HUES64 (cell line): ENCODE results near the gene FAM227A. TPM values are rescaled to one million over a fixed set of nuclear protein-coding genes. Genes with fewer than 3 reads are reported as not detected.

Source experiments
- H3K27ac ChIP-seq: 2 replicates; pipeline ENCODE4 v1.7.0; 2013; ENCODE audit warnings: low read depth, low read length, inconsistent platforms
- H3K27me3 ChIP-seq: 2 replicates; pipeline ENCODE4 v1.6.1; 2013; ENCODE audit warnings: mild to moderate bottlenecking, low read length; ENCODE audit not compliant: insufficient read depth
- H3K36me3 ChIP-seq: 2 replicates; pipeline ENCODE4 v1.6.1; 2013; ENCODE audit warnings: mild to moderate bottlenecking, low read length; ENCODE audit not compliant: insufficient read depth
- H3K4me1 ChIP-seq: 2 replicates; pipeline ENCODE4 v1.6.1; 2013; ENCODE audit warnings: mild to moderate bottlenecking, low read length, moderate library complexity; ENCODE audit not compliant: insufficient read depth
- H3K4me3 ChIP-seq: 2 replicates; pipeline ENCODE4 v1.5.1; 2013; ENCODE audit warnings: mild to moderate bottlenecking, low read length, moderate library complexity
- H3K9ac ChIP-seq: 2 replicates; pipeline ENCODE4 v1.6.1; 2013; ENCODE audit warnings: mild to moderate bottlenecking, low read depth, low read length
- H3K9me3 ChIP-seq: 2 replicates; pipeline ENCODE4 v1.6.1; 2013; ENCODE audit warnings: low read depth, low read length; ENCODE audit not compliant: insufficient read depth
- WGBS: fragments of 150-250, 120-280 bp; methylation state at CpG from one replicate; pipeline ENCODE4 v1.1.7; 2013; ENCODE audit warnings: missing lambda C conversion rate; 5-methylcytosine and 5-hydroxymethylcytosine counted together
- polyA plus RNA-seq, 2 experiments: library from polyadenylated mRNA; stranded (reverse); fragments of 50-300 nt; gene quantifications; one replicate each; pipeline ENCODE4 v1.2.3, GENCODE V29; 2013

Gene FAM227A
- polyA plus RNA-seq (2013, experiment 1 of 2) = 1.9 TPM
- 2.2 TPM for polyA plus RNA-seq (2013, experiment 2 of 2)

DNA sequence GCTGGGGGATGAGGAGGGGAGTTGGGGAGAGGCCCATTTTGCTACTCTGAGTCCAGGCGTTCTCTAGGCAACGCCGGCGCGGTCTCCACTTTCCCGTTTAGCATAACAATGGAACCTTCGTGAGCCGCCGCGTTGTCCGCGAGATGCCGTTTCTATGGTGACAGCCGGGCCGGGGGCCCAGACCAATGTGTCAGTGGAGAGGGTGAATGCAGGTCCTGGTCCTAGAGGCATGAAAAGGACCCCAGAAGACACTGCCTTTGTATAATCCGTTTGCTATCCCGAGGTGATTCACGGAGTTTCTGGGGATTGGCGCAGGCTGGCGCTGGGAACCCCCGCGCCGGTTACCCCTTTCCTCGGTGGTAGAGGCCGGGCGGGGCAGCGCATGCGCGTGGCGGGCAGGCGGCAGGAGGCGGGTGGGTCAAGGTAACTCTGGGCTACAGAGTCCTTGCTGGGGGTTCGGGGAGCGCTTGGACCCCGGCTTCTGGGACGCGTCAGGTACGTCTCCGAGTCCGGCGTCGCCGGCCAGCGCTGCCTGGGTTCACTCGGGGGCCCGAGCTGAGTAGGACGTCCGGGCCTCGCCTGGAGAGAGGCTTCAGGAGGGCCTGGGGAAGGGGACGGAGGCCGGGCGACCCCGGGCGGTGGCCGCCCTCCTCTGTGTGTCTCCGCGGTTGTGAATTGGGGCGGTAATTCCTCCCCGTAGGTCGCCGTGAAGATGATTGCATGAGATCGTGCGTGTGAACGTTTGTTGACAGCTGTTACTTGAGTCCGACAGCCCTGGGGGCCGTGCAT, at the start of gene FAM227A, which contains the start of gene CBY1:
Gene FAM227A (minus strand): TSS at position 137 of the 789 bp plus-strand sequence. CDS start 6,224 bp downstream, outside the sequence.
Gene CBY1 (plus strand): TSS at position 383 of the 789 bp plus-strand sequence. CDS start 11,417 bp downstream, outside the sequence.
- H3K4me1 ChIP-seq = peaks cover 8% of the 10 kb centered on the region
- H3K4me3 ChIP-seq = peak within 1 kb of the TSS; percentile 91
- H3K27ac ChIP-seq = peak within 1 kb of the TSS; percentile 100
- no peaks in the 10 kb centered on the region for H3K27me3 ChIP-seq
- under 1% methylated on average over 66 of the region's 66 CpGs for WGBS
- H3K9me3 ChIP-seq = no peaks in the 10 kb centered on the region
- H3K9ac ChIP-seq = peak within 1 kb of the TSS; percentile 99
- no peaks in the 10 kb centered on the region for H3K36me3 ChIP-seq

DNA sequence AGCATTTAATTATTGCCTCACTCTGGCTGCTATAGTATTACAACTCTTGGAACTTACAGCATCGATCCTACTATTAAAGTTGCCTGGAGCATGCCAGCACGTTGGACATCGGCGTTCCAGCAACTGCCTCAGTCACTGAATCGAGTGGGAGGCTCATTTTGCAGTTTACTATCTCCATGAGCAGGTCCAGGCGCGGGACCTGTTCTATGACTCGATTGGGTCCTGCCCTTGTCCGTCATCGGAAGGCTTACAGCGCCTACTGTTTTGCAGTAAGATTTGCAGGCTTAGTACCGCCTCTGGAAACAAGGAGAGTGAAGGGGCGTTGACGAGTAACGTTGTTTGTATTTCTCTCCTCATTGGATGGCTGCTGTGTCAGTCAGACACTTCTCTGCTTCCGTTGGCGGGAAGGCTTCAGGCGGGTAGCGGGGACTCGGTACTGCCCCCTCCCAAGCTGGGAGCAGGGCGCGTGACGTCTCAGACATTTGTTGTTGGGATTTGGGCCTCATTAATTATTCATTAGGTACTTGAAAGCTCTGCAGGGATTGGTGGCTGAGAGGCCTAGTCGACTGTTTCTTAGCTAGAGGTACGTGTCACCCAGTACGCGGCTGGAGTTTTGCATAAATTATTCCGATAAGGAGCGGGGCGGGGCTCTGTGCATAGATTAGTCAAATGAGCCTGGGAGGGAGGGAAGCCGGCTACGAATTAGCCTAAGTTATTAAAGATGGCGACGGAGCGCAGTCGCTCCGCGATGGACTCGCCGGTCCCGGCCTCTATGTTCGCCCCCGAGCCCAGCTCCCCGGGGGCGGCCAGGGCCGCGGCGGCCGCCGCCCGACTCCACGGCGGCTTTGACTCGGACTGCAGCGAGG, 49.3 kb upstream of the FAM227A start, which contains the start of gene GTPBP1:
Gene GTPBP1 (plus strand): TSS at position 710 of the 866 bp plus-strand sequence. CDS start 12 bp downstream, at position 722.
- Histone ChIP-seq H3K36me3 (peaks cover 14% of the 10 kb centered on the region), H3K4me1 (peaks cover 26% of the 10 kb centered on the region), H3K9ac (peak within 1 kb of the TSS; percentile 86), H3K9me3 (no peaks in the 10 kb centered on the region), H3K4me3 (peak within 1 kb of the TSS; percentile 89), H3K27ac (peak within 1 kb of the TSS; percentile 87), H3K27me3 (no peaks in the 10 kb centered on the region)
- under 1% methylated on average over 55 of the region's 55 CpGs for WGBS

DNA sequence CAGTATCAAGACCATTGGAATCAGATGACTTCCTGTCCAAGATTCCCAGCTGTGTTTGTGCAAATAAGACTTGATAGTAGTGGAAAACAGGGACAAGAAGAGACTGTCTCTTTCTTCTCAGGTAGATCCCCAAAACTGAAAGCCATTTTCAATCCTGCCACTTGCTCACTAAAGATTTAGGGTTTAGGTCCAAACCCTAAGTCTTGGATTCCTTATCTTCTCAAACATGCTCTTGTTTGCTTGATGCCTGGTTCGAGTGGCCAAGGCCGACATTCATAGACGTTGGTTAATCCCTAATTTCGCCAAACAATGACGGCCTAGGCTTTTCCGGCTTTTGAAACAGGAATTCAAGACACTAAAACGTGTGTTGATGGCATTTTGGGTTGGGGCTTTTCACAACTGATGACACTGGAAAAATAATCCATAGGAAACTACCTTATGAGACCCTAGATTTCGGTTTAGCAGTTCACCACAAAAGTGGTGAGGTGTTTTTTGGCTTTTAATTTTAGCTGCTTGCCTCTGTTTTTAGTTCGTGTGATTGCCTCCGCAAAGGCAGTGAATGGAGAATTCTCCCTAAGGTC, 48.6 kb upstream of the FAM227A start:
- peak overlapping the region; percentile 63 for H3K9ac ChIP-seq
- peak overlapping the region; percentile 76 for H3K27ac ChIP-seq
- no peaks in the 10 kb centered on the region for H3K9me3 ChIP-seq
- peaks cover 27% of the 10 kb centered on the region for H3K4me1 ChIP-seq
- WGBS = 32% methylated on average over 10 of the region's 10 CpGs
- H3K27me3 ChIP-seq = no peaks in the 10 kb centered on the region
- H3K36me3 ChIP-seq = peaks cover 6% of the 10 kb centered on the region
- H3K4me3 ChIP-seq = peak overlapping the region; percentile 52

DNA sequence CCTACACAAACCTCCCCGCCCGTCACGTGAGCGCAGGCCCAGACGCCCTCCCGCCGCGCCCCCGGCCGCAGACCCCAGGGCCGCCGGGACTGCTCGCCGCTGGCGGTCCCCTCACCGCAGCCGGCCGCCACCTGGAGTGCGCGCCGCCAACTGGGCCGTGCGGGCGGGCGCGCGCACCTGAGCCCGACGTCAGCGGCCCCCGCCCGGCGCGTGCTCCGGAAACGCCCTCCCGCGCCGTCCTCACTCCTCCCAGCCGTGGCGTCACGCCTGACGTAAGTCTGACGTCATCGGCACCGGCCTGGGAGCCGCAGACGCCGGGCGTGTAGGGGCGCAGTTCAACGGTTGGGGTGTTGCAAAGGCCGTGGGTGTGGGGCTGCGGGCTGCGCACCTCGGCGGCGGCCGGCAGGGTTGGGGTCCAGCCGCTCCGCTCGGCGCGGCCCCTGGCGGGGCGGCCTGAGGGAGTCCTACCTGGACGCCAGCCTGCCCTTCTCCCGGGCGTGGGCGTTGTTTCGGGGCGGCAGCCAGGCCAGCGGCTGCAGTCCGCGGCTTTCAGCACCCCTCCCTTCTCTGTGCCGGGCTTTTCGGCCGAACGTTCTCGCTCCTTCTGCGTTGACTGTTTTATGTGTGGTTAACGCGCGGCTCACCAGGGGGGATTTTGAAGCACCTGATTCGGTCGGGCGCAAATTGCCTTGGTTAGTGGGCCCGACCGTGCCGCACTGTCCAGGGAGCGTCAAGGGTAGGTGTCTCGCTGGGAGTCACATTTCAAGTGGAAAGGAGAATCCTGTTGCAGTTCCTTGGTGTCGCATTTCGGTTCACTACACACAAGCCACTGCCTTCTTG, 44.8 kb upstream of the FAM227A start, which contains the start of gene JOSD1:
Gene JOSD1 (minus strand): TSS at position 155 of the 840 bp plus-strand sequence. CDS start 956 bp downstream, outside the sequence.
- Histone ChIP-seq H3K9me3 (no peaks in the 10 kb centered on the region), H3K4me3 (peak within 1 kb of the TSS; percentile 92), H3K9ac (peak within 1 kb of the TSS; percentile 87), H3K27me3 (no peaks in the 10 kb centered on the region), H3K27ac (peak within 1 kb of the TSS; percentile 93), H3K4me1 (peaks cover 32% of the 10 kb centered on the region), H3K36me3 (peaks cover 14% of the 10 kb centered on the region)
- under 1% methylated on average over 94 of the region's 94 CpGs for WGBS

DNA sequence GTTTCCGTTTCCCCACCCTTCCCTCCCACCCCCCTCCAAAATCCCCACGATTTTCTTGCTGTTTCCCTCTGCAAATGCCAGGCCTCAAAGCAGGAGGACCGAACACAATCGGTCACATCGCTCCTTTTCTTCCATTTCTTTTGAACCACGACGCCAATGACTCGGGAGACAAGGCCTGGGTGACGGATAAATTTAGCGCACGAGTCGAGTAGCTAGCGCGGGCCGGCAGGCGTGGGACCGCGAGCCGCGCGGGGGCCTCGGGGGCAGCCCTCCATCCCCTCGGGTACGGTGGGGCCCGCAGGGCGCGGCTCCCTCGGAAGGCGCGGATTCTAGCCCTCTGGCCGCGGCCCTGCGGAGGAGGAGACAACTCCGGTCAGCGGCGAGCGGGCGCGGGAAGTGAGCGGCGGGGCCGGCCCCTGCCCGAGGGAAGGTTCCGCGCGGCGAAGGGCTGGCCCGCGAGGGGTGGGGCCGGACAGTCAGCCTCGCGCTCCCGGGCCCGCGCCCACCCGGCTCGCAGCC, 44.1 kb upstream of the FAM227A start:
- H3K9ac ChIP-seq = peak overlapping the region; percentile 87
- H3K4me3 ChIP-seq = peak overlapping the region; percentile 92
- H3K27me3 ChIP-seq = no peaks in the 10 kb centered on the region
- H3K27ac ChIP-seq = peak overlapping the region; percentile 93; the same call in 1 of the 2 replicates
- H3K9me3 ChIP-seq = no peaks in the 10 kb centered on the region
- H3K36me3 ChIP-seq = peaks cover 14% of the 10 kb centered on the region
- H3K4me1 ChIP-seq = peaks cover 32% of the 10 kb centered on the region
- WGBS = under 1% methylated on average over 57 of the region's 57 CpGs

DNA sequence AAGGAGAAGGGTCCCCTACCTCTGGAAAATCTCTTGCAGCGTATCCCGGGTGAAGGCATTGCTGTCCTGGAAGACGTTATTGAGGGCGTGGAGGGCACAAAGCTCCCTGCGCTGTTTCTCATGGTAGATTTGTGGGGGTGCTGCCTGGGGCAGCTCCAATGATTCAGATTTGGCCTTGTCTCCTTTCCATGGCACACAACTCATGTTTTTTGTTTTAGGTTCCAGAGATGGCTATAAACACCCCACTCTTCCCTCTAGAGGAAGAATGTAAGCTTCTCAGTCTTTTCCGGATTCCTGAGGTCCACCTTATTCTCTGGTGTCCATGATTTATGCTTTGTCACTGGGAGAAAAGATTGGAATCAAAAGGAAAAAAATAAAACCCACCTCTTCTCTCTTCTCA, 43.6 kb upstream of the FAM227A start:
- no peak overlapping the region for H3K27ac ChIP-seq
- no peaks in the 10 kb centered on the region for H3K9me3 ChIP-seq
- 46% methylated on average over 5 of the region's 6 CpGs for WGBS
- H3K9ac ChIP-seq = peak overlapping the region; percentile 87; the same call in 1 of the 2 replicates
- H3K4me1 ChIP-seq = peaks cover 30% of the 10 kb centered on the region
- H3K4me3 ChIP-seq = peak overlapping the region; percentile 92
- H3K27me3 ChIP-seq = no peaks in the 10 kb centered on the region
- H3K36me3 ChIP-seq = peaks cover 18% of the 10 kb centered on the region

DNA sequence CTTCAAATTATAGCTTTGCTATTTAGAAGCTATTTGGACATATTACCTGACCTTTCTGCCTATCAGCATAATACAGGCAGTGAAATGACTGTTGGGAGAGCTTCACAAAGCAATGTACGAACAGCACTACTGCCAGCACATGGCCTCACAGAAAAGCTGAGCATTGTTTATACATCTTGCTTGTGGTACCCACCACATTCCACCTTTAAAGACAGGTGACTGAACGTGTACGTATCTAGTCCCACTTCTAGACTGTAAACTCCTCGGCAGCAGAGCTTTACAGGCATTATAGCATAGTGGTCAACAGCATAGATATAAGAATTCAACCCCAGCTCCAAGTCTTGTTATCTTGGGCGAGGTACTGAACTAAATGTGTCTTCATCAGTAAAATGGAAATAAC, 43.0 kb upstream of the FAM227A start:
- Histone ChIP-seq H3K36me3 (peaks cover 19% of the 10 kb centered on the region), H3K9me3 (no peaks in the 10 kb centered on the region), H3K9ac (peak overlapping the region; percentile 87; the same call in 1 of the 2 replicates), H3K4me3 (peak overlapping the region; percentile 92), H3K27me3 (no peaks in the 10 kb centered on the region), H3K4me1 (peaks cover 26% of the 10 kb centered on the region; the same call in 1 of the 2 replicates), H3K27ac (no peak overlapping the region)
- 95% methylated on average over 5 of the region's 5 CpGs for WGBS

DNA sequence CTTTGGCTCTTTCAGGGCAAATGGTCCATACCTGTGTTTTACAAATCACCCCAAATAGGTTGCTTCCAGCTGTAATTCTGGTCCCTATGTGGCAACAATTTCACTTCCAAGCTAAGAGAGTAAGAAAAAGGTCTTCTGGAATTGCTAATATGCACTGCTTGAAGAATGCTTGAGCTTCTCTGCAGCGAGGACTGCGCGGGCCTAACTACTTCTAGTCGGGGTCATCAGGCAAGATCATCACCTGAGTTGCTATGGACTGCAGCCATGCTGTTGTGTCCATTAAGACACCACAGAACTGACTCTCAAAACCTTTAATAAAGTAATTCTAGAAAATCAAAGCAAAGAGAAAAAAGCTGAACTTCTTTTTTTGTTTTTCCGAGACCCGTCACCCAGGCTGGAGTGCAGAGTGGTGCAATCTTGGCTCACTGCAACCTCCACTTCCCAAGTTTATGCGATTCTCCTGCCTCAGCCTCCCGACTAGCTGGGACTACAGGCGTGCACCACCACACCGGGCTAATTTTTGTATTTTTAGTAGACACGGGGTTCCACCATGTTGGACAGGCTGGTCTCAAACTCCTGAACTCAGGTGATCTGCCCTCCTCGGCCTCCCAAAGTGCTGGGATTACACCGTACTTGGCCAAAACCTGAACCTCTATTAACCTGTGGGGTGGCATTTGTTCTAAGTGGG, 42.4 kb upstream of the FAM227A start:
- Histone ChIP-seq H3K4me3 (peak overlapping the region; percentile 92), H3K9me3 (no peaks in the 10 kb centered on the region), H3K9ac (0 out of 2 replicates have a peak overlapping the region, but pooled peaks have one; percentile 87), H3K27me3 (no peaks in the 10 kb centered on the region), H3K36me3 (peaks cover 19% of the 10 kb centered on the region), H3K4me1 (peaks cover 26% of the 10 kb centered on the region; the same call in 1 of the 2 replicates), H3K27ac (no peak overlapping the region)
- WGBS = 94% methylated on average over 13 of the region's 13 CpGs

DNA sequence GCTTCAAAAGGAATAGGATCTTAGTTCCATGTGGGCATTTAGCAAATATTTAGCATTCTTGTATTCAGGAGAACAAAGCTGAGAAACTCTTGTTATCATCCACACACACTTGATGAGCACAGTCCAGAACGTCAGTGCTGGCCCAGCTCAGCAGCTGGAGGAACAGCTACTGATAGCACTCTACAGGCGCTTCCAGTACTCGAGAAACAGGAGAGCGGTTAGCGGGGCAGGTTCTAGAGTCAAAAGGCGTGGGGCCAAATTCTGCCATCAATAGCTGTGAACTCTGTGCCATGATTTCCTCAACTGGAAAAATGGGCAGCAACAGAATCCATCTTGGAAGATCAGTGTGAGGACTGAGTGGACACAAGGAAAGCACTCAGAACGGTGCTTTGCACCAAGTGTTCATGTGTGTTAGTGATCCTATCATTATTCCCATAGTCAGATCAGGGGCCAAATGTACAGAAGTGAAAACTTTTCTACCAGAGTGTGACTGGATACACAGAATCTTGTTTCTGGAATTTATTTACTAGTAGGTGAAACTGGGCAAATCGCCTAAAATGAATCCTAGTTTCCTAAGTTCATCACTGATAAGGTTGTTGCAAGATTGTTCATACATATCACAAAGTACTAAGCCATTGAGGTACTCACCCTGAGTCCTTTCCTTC, 41.4 kb upstream of the FAM227A start:
- Histone ChIP-seq H3K36me3 (peaks cover 19% of the 10 kb centered on the region), H3K4me1 (peaks cover 23% of the 10 kb centered on the region; the same call in 1 of the 2 replicates), H3K27ac (no peak overlapping the region), H3K27me3 (no peaks in the 10 kb centered on the region), H3K9ac (no peak overlapping the region), H3K4me3 (peak overlapping the region; percentile 92; the same call in 1 of the 2 replicates), H3K9me3 (no peaks in the 10 kb centered on the region)
- WGBS = 88% methylated on average over 8 of the region's 8 CpGs
